Measurements from ENCODE around the gene USP3.
A peak's percentile ranks its signal among the peaks of the same experiment; 100 is the strongest.

The USP3 gene

DNA sequence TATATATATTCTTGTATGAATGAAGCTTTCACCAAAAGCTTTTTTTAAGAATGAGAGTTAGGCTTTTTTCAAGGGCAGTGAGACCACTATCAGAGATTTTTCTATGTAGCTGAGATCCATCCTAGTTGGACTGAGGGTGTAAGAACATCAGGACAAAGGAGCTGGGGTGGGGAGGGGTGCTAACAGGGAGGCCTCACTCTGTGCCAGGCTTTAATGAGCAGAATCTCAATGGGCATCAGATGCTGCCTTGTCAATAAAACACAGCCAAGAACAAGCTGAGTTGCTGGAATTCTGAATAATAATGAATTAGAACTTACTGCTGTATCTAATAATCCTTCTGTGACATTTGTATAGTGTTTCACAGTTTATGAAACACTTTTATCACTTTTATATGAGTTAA, 41.4 kb upstream of the USP3 start:
- no peak for TF ChIP-seq POU2F2 (IDR thresholded peaks at IDR 0.05; ENCODE audit: low read depth, low read length)
- no peak for TF ChIP-seq POLR2AphosphoS5 (IDR thresholded peaks at IDR 0.05; ENCODE audit: low read depth, low read length)
- TF ChIP-seq POLR2A (IDR thresholded peaks at IDR 0.05; ENCODE audit: low read depth, low read length), result no peak
- no peak for TF ChIP-seq PAX5 (IDR thresholded peaks at IDR 0.05; ENCODE audit: insufficient read depth, low read length, severe bottlenecking)
- no peak for TF ChIP-seq TAF1 (IDR thresholded peaks at IDR 0.05; ENCODE audit: low read depth, low read length)
- TF ChIP-seq SPI1 (IDR thresholded peaks at IDR 0.05; ENCODE audit: low read depth, low read length), result no peak
- FAIRE-seq (no peak), DNase-seq (ENCODE audit: insufficient read length, low spot score) (no peak)

DNA sequence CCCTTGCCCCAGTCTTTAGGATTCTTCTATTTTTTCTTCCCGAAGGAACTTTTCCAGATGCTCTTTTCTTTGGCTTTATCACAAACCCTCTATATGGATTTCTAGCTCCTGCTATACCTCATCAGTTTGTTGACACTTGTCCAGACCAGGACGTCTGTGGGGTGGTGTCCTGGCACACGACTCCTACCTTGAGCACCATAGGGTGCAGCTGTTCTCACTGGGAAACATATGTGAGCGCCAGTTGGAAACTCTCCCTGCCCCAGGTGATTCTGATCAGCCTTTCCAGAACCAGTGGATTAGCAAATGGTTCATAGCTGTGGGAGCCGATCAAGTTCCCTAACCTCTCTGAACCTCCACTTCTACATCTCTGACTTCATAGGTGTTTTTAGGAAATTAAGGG, 40.6 kb upstream of the USP3 start:
- TF ChIP-seq TAF1 (IDR thresholded peaks at IDR 0.05; ENCODE audit: low read depth, low read length) (no peak), SPI1 (IDR thresholded peaks at IDR 0.05; ENCODE audit: low read depth, low read length) (no peak), POLR2AphosphoS5 (IDR thresholded peaks at IDR 0.05; ENCODE audit: low read depth, low read length) (no peak), PAX5 (IDR thresholded peaks at IDR 0.05; ENCODE audit: insufficient read depth, low read length, severe bottlenecking) (no peak), POLR2A (IDR thresholded peaks at IDR 0.05; ENCODE audit: low read depth, low read length) (no peak), POU2F2 (IDR thresholded peaks at IDR 0.05; ENCODE audit: low read depth, low read length) (no peak)
- DNase-seq (ENCODE audit: insufficient read length, low spot score), result no peak
- no peak for FAIRE-seq

DNA sequence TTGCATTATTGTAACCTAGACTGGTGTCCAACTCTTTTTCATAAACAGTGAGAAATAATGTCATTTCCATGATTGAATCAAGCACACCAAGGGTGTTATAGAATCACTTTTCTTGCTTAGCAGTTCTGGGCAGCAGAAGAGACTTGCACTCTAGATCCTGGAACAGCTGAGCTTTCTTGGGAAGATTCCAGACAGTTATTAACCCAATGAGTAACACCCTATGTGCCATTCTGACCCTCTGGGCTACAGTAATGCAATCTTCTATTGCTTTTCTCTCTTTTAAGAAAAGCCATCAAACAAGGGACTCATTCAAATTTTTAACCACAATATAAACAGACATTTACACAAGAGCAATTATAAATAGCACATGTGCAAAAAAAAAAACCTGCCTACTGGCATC, 39.3 kb upstream of the USP3 start:
- DNase-seq (ENCODE audit: insufficient read length, low spot score), result no peak
- FAIRE-seq, result no peak
- TF ChIP-seq POLR2AphosphoS5 (IDR thresholded peaks at IDR 0.05; ENCODE audit: low read depth, low read length), result no peak
- no peak for TF ChIP-seq SPI1 (IDR thresholded peaks at IDR 0.05; ENCODE audit: low read depth, low read length)
- no peak for TF ChIP-seq PAX5 (IDR thresholded peaks at IDR 0.05; ENCODE audit: insufficient read depth, low read length, severe bottlenecking)
- TF ChIP-seq TAF1 (IDR thresholded peaks at IDR 0.05; ENCODE audit: low read depth, low read length), result no peak
- no peak for TF ChIP-seq POU2F2 (IDR thresholded peaks at IDR 0.05; ENCODE audit: low read depth, low read length)
- no peak for TF ChIP-seq POLR2A (IDR thresholded peaks at IDR 0.05; ENCODE audit: low read depth, low read length)

DNA sequence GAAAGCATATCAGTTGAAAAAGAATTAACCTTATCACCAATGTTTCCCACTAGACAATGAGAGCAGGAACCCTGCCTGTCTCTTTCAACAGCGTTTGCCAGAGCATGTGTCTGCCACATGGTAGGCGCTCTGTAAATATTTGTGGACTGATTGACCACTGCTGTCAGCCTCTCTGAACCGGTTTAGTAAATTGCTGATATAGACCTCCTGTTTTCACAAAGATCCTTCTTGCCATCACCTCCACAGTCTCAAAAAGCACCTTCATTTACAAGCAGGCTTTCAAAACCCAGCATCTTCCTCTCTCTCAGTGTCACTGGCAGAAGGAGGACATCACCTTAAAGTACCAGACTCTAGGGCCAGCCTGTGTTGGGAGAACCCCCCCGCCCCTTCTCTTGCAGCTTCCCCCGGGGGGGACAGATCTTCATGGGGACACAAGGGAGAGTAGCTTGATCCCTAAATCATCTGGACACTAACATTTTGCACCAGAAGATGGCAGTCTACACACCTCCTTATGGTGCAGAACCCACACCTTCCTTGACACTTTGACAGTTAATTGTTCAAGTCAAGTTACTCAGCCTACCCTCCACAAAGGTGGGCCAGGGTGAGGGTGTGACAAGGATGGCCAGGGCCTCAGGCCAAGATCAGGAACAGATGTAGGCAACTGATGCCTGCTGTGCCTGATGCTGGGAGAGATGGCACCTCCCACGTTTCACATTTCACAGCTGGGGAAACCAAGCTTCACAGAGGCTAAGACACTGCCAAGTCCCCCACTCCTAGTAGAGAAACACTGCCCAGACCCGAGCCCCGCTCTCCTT, 37.8 kb upstream of the USP3 start:
- FAIRE-seq, result peak; percentile 93
- peak; percentile 46 for DNase-seq (ENCODE audit: insufficient read length, low spot score)
- TF ChIP-seq POLR2AphosphoS5 (IDR thresholded peaks at IDR 0.05; ENCODE audit: low read depth, low read length), result no peak

DNA sequence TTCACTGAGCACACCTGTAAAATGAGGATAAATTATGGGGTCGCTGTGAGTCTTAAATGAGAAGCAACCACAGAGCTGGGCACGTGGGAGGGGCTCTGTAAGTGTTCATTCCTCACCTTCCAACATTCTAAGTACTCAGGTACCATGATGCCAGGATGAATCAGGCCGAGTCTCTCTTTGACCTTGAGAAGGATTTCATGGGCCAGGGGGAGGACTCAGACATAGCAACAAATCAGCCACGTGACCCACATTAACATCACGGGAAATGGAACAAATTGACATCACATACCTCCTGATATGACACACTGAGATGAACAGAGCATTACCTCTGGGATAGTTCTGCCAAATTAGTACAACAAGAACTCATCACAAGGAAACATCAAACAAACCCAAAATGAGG, 35.2 kb upstream of the USP3 start:
- DNase-seq (ENCODE audit: insufficient read length, low spot score), result no peak
- TF ChIP-seq POU2F2 (IDR thresholded peaks at IDR 0.05; ENCODE audit: low read depth, low read length) (no peak), SPI1 (IDR thresholded peaks at IDR 0.05; ENCODE audit: low read depth, low read length) (no peak), TAF1 (IDR thresholded peaks at IDR 0.05; ENCODE audit: low read depth, low read length) (no peak), POLR2A (IDR thresholded peaks at IDR 0.05; ENCODE audit: low read depth, low read length) (no peak), POLR2AphosphoS5 (IDR thresholded peaks at IDR 0.05; ENCODE audit: low read depth, low read length) (no peak), PAX5 (IDR thresholded peaks at IDR 0.05; ENCODE audit: insufficient read depth, low read length, severe bottlenecking) (no peak)
- FAIRE-seq, result peak; percentile 40

DNA sequence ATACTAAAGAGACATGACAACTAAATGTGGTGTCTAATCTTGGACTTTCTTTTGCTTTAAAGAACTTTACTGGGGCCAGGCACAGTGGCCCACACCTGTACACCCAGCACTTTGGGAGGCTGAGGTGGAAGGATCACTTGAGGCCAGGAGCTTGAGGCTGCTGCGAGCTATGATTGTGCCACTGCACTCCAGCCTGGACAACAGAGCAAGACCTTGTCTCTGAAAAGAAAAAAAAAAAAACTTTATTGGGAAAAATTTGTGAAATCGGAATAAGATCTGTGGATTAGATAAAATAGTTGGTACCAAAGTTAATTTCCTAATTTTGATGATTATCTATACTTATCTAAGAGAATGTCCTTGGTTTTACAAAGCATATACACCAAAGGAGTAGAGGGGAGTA, 34.4 kb upstream of the USP3 start:
- TF ChIP-seq POU2F2 (IDR thresholded peaks at IDR 0.05; ENCODE audit: low read depth, low read length), result no peak
- TF ChIP-seq TAF1 (IDR thresholded peaks at IDR 0.05; ENCODE audit: low read depth, low read length), result no peak
- no peak for TF ChIP-seq PAX5 (IDR thresholded peaks at IDR 0.05; ENCODE audit: insufficient read depth, low read length, severe bottlenecking)
- no peak for TF ChIP-seq SPI1 (IDR thresholded peaks at IDR 0.05; ENCODE audit: low read depth, low read length)
- TF ChIP-seq POLR2A (IDR thresholded peaks at IDR 0.05; ENCODE audit: low read depth, low read length), result no peak
- no peak for TF ChIP-seq POLR2AphosphoS5 (IDR thresholded peaks at IDR 0.05; ENCODE audit: low read depth, low read length)
- DNase-seq (ENCODE audit: insufficient read length, low spot score) (no peak), FAIRE-seq (no peak)

DNA sequence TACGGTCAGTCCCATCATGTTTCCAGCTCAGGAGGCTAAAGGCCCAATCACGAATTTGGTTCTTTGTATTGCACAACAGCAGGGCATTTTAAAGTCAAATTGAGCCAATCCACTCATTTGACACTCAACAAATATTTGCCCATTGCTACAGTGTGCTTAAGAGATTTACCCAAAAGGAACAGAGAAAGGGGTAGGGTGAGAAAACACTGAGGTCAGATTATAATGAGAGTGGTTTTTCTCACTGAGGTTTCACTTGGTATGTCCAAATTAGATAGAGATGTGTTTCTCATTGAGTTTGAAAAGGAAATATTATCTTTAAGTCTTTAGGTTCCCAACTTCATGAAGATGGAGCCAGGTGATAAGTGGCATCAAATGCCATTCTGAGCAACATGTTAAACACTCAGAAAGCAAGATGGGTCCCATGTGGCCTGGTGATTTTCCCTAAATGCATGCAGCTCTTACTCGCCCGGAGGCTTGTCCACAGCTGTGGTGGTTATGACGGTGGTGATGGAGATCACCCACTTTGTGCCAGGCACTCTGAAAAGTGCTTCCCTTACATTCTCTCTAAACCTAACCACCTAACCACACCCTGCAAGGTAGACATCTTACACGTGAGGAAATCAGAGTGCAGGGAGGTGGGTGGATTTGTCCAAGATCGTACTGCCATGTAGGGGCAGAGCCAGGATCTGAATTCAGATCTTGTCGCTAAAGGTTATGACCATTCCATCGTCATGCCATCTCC, 31.2 kb upstream of the USP3 start:
- peak; percentile 31; the same call in 1 of the 2 replicates for TF ChIP-seq SPI1 (IDR thresholded peaks at IDR 0.05; ENCODE audit: low read depth, low read length)
- no peak for TF ChIP-seq TAF1 (IDR thresholded peaks at IDR 0.05; ENCODE audit: low read depth, low read length)
- FAIRE-seq (peak; percentile 76), DNase-seq (ENCODE audit: insufficient read length, low spot score) (no peak)

DNA sequence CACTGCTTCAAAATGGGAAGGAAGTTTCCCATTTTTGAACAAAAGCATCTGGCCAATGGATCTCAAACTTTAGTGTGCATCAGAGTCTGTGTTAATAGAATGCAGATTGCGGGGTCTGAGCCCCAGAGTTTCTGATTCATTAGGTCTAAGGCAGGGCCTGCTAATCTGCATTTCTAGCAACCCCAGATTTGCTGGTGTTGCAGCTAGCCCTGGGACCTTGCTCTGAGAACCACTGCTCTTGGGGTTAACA, 30.7 kb upstream of the USP3 start:
- DNase-seq (ENCODE audit: insufficient read length, low spot score), result no peak
- TF ChIP-seq POLR2A (IDR thresholded peaks at IDR 0.05; ENCODE audit: low read depth, low read length) (no peak; the same call in 1 of the 2 replicates), POLR2AphosphoS5 (IDR thresholded peaks at IDR 0.05; ENCODE audit: low read depth, low read length) (no peak), SPI1 (IDR thresholded peaks at IDR 0.05; ENCODE audit: low read depth, low read length) (no peak), POU2F2 (IDR thresholded peaks at IDR 0.05; ENCODE audit: low read depth, low read length) (no peak), TAF1 (IDR thresholded peaks at IDR 0.05; ENCODE audit: low read depth, low read length) (no peak), PAX5 (IDR thresholded peaks at IDR 0.05; ENCODE audit: insufficient read depth, low read length, severe bottlenecking) (no peak)
- peak; percentile 20 for FAIRE-seq

DNA sequence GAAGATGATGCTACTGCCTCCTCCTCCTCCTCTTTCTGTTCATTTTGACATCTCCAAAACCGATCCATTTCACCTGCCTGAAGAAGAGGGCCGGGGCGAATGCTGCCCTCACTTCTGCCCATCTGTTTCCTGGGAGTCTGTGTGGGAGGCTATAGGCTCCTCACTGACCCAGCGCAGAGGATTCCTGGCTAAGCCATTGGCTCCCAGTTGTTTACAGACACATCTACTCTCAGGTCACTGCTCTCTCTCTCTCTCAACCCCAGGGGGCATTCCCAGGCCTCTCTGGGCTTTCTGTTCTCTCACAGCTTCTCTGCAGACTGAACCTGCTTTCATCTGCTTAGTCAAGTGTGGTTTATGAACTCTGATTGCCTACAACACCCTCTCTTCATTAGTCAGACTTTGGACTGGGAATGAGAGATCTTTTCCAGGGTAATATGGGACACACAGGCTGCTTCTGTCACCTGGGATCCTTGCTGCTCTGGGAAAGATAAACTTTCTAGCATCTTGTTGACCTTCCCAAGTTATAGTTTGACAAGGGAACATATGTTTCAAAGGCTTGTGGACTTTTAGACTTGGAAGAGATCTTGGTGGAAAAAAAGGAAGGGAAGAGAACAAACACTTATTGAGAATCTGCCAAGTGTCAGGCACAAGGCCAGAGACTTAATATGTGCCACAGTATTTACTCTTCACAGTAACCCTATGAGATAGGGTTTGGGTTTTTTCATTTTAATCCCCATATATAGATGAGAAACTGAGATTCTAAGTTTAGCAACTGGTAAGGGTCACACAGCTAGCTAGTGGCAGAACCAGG, 30.2 kb upstream of the USP3 start:
- no peak for FAIRE-seq
- DNase-seq (ENCODE audit: insufficient read length, low spot score), result no peak
- peak; percentile 42 for TF ChIP-seq POLR2A (IDR thresholded peaks at IDR 0.05; ENCODE audit: low read depth, low read length)
- no peak for TF ChIP-seq PAX5 (IDR thresholded peaks at IDR 0.05; ENCODE audit: insufficient read depth, low read length, severe bottlenecking)
- TF ChIP-seq SPI1 (IDR thresholded peaks at IDR 0.05; ENCODE audit: low read depth, low read length), result no peak
- no peak; the same call in 1 of the 2 replicates for TF ChIP-seq POU2F2 (IDR thresholded peaks at IDR 0.05; ENCODE audit: low read depth, low read length)
- peak; percentile 56; the same call in 1 of the 2 replicates for TF ChIP-seq TAF1 (IDR thresholded peaks at IDR 0.05; ENCODE audit: low read depth, low read length)
- TF ChIP-seq POLR2AphosphoS5 (IDR thresholded peaks at IDR 0.05; ENCODE audit: low read depth, low read length), result no peak

Data from GM12891 (cell line).